Astrocyte of the spinal cord (primary cell): ENCODE measurements around the gene JCAD.

Experiments
- DNase-seq: peaks from one replicate; pipeline ENCODE4 v3.0.0; 2011; ENCODE audit warnings: low read depth, low spot score
- H3K4me3 ChIP-seq: 2 replicates; pipeline ENCODE4 v1.5.1; 2011; ENCODE audit warnings: low read depth, mild to moderate bottlenecking, low read length, moderate library complexity
- in situ Hi-C: cut with HindIII; loops from 2 replicates; pipeline ENCODE4 v1.10.0; 2017; ENCODE audit warnings: low sequenced_read_pairs
- TF ChIP-seq, protein P1 (sequence below): IDR thresholded peaks from 2 replicates; pipeline ENCODE4 v1.5.1; 2012; ENCODE audit warnings: low read depth, mild to moderate bottlenecking, low read length, inconsistent platforms

The JCAD gene

DNA sequence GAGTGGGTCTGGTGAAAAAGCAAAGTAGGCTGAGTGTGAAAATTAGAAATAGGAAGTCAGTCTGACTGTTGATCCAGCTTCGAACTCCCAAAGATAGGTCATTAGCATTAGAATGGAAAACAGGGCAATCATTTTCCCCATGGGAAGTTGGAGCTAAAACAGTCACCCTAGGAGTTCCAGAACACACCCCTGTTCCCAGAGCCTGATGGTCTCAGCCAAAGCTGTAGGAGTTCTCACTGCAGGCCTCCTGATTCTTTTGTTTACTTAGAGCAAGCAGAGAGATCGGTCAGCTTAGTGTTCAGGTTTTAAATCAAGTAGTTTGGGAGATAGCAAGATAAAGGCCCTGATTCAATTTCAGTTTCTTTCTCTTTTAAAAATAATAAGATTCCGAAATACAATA lies 28.8 kb upstream of the JCAD start:
- no peak overlapping the region for H3K4me3 ChIP-seq
- DNase-seq: peak; percentile 49
- in situ Hi-C loops: no loop called here
- TF ChIP-seq, protein P1, sequence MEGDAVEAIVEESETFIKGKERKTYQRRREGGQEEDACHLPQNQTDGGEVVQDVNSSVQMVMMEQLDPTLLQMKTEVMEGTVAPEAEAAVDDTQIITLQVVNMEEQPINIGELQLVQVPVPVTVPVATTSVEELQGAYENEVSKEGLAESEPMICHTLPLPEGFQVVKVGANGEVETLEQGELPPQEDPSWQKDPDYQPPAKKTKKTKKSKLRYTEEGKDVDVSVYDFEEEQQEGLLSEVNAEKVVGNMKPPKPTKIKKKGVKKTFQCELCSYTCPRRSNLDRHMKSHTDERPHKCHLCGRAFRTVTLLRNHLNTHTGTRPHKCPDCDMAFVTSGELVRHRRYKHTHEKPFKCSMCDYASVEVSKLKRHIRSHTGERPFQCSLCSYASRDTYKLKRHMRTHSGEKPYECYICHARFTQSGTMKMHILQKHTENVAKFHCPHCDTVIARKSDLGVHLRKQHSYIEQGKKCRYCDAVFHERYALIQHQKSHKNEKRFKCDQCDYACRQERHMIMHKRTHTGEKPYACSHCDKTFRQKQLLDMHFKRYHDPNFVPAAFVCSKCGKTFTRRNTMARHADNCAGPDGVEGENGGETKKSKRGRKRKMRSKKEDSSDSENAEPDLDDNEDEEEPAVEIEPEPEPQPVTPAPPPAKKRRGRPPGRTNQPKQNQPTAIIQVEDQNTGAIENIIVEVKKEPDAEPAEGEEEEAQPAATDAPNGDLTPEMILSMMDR: no peak

DNA sequence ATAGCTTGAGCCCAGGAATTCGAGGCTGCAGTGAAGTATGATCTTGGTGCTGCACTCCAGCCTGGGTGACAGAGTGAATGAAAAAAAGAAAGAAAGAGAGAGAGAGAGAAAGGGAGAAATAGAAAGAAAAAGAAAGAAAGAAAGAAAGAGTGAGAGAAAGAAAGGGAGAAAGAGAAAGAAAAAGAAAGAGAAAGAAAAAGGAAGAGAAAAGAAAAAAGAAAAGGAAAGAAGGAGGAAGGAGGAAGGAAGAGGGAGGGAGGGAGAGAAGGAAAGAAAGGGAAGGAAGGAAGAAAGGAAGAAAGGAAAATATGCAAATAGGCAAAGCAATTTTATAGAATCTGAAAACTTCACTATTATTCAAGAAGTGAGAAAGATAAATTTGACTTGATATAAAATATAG lies 24.5 kb upstream of the JCAD start:
- H3K4me3 ChIP-seq: no peak overlapping the region
- TF ChIP-seq, protein P1: no peak
- in situ Hi-C loops: no loop called here
- DNase-seq: no peak

DNA sequence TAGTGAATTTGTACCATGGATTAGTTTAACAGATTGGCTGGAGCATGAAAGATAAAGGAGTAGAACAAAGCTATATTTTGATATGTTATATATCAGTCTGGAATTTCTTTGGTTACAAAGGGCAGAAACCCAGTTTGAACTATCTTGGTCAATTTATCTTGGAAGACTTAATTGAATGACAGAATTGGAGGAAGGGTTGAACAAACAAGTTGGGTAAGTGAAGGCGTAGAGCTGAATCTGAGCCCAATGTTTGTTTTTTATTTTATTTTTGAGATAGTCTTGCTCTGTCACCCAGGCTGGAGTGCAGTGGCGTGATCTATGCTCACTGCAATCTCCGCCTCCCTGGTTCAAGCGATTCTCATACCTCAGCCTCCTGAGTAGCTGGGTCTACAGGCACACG lies 21.8 kb upstream of the JCAD start:
- no peak for DNase-seq
- TF ChIP-seq, protein P1: no peak
- no peak overlapping the region for H3K4me3 ChIP-seq
- in situ Hi-C loops: no loop called here

DNA sequence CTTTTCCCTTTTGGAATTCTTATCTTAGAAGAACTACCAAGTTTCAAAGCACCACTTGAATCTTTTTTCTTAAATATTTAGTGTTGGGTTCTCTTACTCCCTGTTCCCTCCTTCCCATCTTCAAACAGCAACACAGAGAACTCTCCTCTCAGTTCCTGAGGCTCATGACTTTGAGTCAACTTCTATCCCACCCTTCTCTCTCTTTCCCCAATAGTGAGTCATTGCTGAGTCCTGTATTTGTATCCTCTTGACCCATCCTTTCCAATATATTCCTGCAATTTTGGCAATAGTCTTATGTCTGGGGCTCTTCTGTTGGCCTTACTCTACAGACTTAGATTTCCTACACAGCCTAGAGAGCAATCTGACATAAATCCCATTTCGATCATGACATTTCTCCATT lies 20.8 kb upstream of the JCAD start:
- in situ Hi-C loops: no loop called here
- TF ChIP-seq, protein P1: no peak
- H3K4me3 ChIP-seq: no peak overlapping the region
- DNase-seq: no peak

DNA sequence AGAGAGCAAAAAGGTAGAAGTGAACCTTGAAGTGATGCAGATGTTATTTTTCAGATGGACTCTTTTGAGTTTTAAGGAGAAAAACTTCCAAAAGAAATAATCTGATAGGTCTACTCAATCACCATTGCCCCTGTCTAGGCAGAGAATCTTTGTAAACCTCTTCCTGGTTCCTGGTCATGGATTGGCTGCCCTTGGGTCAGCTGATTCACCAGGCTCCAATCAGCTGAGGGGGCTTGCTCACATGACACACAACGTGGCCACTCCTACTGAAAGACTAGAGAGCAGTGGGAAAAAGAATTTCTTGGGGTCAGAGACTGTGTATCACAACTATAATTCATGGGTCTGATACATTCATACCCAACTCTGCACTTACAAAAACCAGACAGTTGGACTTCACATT lies 20.0 kb upstream of the JCAD start:
- in situ Hi-C loops: no loop called here
- no peak for DNase-seq

DNA sequence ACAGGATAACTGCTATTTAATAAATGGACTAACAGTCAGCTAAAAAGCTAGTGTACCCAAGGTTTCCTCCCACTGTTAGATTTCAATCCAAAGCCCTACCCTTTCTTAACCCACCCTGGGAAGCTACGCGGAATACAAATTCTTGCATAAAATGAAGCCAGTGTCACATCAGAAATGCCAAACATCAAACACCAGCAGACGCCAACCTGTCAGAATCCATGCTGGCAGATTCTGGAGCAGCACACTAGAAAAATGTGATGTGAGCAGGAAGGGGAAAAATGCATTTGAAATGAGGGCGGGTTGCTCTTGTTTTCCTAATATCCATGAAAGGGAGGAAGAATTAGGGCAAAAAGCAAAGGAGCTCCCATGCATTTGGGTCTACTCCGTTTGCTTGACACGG lies 16.1 kb upstream of the JCAD start:
- TF ChIP-seq, protein P1: no peak
- no peak for DNase-seq
- H3K4me3 ChIP-seq: no peak overlapping the region
- in situ Hi-C loops: no loop called here

More for the DNA sequence above, 20.0 kb upstream of the JCAD start:
- H3K4me3 ChIP-seq: no peak overlapping the region
- TF ChIP-seq, protein P1: no peak

DNA sequence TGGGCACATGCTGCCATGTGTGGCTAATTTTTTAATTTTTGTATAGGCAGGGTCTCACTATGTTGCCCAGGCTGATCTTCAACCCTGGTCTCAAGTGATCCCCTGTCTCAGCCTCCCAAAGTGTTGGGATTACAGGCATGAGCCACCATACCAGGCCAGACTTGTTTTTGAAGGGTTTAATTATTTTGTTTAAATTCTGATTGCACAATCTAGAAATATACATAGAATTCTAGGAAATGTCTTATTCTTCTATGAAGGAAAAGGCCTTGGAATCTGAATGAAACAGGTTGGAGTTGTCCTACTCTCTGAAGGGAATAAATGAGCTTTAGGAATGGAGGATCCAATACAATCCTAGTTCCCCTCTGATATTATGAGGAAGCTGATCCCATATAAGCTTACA lies 15.5 kb upstream of the JCAD start:
- no peak for DNase-seq
- H3K4me3 ChIP-seq: no peak overlapping the region
- TF ChIP-seq, protein P1: no peak
- in situ Hi-C loops: no loop called here
